HG03442 (cell line): Measurements from ENCODE around the gene GTF2A1L.

ENCODE experiments used
- ATAC-seq: cut with Tn5 transposase; IDR thresholded peaks from one replicate; pipeline ENCODE4 v1.9.1; 2021; ENCODE audit warnings: mild to moderate bottlenecking, moderate library complexity; ENCODE audit not compliant: unreplicated experiment

GTF2A1L gene

DNA sequence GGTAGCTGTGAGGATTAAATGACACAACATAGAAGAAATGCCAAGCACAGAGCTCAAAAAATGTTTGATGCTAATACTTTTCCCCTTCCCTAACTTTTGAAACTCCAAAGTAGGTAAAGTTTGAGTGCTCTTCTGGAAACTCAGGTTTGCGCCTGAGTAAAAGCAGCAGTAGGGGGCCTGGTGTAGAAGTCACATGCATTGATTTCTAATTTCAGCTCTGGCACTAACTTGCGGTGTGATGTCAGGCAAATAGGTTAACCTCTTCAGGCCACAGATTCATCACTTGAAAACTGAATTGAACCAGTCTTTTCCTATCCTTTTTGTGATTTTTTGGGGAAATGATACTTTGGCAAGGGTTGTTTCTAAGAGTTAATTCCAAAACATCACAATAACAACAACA lies 110.6 kb downstream of the GTF2A1L start:
- no peak for ATAC-seq

DNA sequence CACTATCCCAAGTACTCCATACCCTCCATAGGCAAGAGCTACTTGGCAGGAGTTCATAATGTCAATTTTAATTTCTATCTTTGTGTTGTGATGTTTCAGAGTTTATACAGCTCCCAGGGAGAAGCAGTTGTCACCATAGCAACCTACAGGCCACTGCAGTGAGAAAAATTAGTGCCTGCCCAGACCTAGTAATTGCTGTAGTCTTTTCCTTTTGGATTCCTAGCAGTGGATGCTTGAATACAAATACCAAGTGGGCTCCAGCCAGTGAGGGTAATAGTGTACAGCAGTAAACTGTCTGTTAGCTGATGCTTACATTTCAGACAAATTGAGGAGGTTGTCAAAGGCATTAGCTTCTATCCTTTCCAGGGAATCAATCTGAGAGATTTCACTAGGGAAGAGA lies 111.2 kb downstream of the GTF2A1L start:
- ATAC-seq: no peak
